Measurements from ENCODE around the gene PDCD1. TPM values are rescaled to one million over a fixed set of nuclear protein-coding genes. Genes with fewer than 3 reads are reported as not detected.

The PDCD1 gene
- total RNA-seq, 2 experiments from 2014 or later = 9.5 to 11.4 TPM

DNA sequence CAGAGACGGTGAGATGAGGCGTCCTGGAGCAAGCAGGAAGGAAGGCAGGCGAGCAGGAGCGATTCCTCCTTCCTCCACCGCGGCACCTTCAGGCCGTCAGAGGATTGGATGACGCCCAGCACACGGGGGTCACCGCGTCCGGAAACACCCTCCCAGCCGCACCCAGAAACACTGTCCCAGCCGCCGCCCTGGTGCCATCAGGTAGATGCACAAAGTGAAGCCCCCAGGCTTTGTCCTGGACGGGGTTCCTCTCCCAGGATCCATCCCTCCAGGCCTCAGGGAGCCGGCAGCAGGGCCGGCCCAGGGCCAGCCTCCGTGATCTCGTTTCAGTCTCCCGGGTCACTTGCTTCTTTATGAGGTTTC is 42.3 kb upstream of the PDCD1 start:
- intact Hi-C loops (cut with DNase I, micrococcal nuclease) = no loop called here

DNA sequence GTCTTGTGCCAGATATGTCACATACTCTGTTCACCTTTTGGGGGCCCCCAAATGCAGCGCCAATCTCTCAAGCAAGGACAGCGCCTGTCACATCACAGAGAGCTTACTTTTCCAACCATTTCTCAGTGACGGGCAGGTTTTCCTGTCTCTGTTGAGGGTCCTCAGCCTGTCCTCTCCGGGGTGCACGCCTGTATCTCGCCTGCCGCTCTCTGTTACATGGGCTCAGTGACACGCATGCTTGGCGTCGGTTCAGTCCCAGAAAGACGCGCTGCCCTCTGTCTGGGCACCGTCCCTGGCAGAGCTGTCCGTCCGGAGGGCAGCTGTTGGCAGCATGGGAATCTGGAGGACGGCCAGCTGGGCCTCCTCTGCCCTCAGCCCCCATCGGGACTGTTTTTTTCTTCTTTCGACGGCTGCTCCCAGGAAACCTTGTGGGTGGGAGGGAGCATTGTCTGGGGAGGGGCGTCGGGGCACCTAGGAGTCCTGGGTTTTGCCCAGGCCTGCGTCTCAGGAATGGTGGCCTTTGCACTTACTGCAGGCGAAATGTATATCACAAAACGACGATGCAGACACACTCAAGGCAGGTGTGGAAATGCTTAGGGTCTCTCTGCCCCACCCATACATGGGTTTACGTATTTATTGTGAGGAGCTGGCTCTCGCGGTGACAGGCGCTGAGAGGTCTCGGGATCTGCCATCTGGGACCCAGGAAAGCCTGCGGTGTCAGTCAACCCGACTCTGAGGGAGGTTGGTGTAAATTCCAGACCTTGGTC is 41.7 kb upstream of the PDCD1 start:
- TF ChIP-seq, protein P1, sequence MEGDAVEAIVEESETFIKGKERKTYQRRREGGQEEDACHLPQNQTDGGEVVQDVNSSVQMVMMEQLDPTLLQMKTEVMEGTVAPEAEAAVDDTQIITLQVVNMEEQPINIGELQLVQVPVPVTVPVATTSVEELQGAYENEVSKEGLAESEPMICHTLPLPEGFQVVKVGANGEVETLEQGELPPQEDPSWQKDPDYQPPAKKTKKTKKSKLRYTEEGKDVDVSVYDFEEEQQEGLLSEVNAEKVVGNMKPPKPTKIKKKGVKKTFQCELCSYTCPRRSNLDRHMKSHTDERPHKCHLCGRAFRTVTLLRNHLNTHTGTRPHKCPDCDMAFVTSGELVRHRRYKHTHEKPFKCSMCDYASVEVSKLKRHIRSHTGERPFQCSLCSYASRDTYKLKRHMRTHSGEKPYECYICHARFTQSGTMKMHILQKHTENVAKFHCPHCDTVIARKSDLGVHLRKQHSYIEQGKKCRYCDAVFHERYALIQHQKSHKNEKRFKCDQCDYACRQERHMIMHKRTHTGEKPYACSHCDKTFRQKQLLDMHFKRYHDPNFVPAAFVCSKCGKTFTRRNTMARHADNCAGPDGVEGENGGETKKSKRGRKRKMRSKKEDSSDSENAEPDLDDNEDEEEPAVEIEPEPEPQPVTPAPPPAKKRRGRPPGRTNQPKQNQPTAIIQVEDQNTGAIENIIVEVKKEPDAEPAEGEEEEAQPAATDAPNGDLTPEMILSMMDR (IDR thresholded peaks at IDR 0.05) = no peak
- no peaks in the 10 kb centered on the region for H3K4me1 Mint-ChIP-seq (ENCODE audit: low read depth)
- no peaks in the 10 kb centered on the region for H3K27me3 ChIP-seq (ENCODE audit: control insufficient read depth in 1 of 2, insufficient read depth in 2 of 2, low read length in 2 of 2)
- CTCF ChIA-PET = no interaction called here
- no peak overlapping the region for H3K4me3 ChIP-seq (ENCODE audit: low read length)
- no peak overlapping the region for H3K4me3 Mint-ChIP-seq
- intact Hi-C loops (cut with DNase I, micrococcal nuclease) = no loop called here
- POLR2A ChIA-PET = no interaction called here
- H3K36me3 Mint-ChIP-seq (ENCODE audit: low read depth) = no peaks in the 10 kb centered on the region
- peaks cover 0 to 3% of the 10 kb centered on the region in 2 experiments for H3K9me3 ChIP-seq (ENCODE audit: control insufficient read depth in 1 of 2, insufficient read depth in 1 of 2, low read length in 2 of 2)
- no peak overlapping the region for H3K27ac Mint-ChIP-seq
- no peaks in the 10 kb centered on the region for H3K9me3 Mint-ChIP-seq
- peaks cover 12% of the 10 kb centered on the region for H3K4me1 ChIP-seq (ENCODE audit: insufficient read depth, low read length)
- no peak overlapping the region for H3K27ac ChIP-seq (ENCODE audit: low read depth in 1 of 2, low read length in 2 of 2)
- no peaks in the 10 kb centered on the region for H3K27me3 Mint-ChIP-seq
- peaks cover 3% of the 10 kb centered on the region for H3K36me3 ChIP-seq (ENCODE audit: insufficient read depth, low read length)
- peak in 1 of 14 experiments; percentile 15 for DNase-seq
- ATAC-seq (ENCODE audit: poor library complexity) = no peak

More for the DNA sequence above, 42.3 kb upstream of the PDCD1 start:
- peaks cover 11% of the 10 kb centered on the region for H3K4me1 ChIP-seq (ENCODE audit: insufficient read depth, low read length)
- Mint-ChIP-seq H3K36me3 (ENCODE audit: low read depth) (peaks cover 2% of the 10 kb centered on the region), H3K27me3 (no peaks in the 10 kb centered on the region), H3K9me3 (no peaks in the 10 kb centered on the region), H3K4me1 (ENCODE audit: low read depth) (no peaks in the 10 kb centered on the region), H3K27ac (no peak overlapping the region), H3K4me3 (no peak overlapping the region)
- ChIA-PET POLR2A (no interaction called here), CTCF (no interaction called here)
- no peak overlapping the region for H3K4me3 ChIP-seq (ENCODE audit: low read length)
- TF ChIP-seq, protein P1 (IDR thresholded peaks at IDR 0.05) = no peak
- DNase-seq = peak in 1 of 14 experiments; percentile 20
- H3K27ac ChIP-seq (ENCODE audit: low read depth in 1 of 2, low read length in 2 of 2) = no peak overlapping the region
- H3K27me3 ChIP-seq (ENCODE audit: control insufficient read depth in 1 of 2, insufficient read depth in 2 of 2, low read length in 2 of 2) = no peaks in the 10 kb centered on the region
- peaks cover 3% of the 10 kb centered on the region for H3K36me3 ChIP-seq (ENCODE audit: insufficient read depth, low read length)
- ATAC-seq (ENCODE audit: poor library complexity) = no peak
- peaks cover 0 to 3% of the 10 kb centered on the region in 2 experiments for H3K9me3 ChIP-seq (ENCODE audit: control insufficient read depth in 1 of 2, insufficient read depth in 1 of 2, low read length in 2 of 2)

DNA sequence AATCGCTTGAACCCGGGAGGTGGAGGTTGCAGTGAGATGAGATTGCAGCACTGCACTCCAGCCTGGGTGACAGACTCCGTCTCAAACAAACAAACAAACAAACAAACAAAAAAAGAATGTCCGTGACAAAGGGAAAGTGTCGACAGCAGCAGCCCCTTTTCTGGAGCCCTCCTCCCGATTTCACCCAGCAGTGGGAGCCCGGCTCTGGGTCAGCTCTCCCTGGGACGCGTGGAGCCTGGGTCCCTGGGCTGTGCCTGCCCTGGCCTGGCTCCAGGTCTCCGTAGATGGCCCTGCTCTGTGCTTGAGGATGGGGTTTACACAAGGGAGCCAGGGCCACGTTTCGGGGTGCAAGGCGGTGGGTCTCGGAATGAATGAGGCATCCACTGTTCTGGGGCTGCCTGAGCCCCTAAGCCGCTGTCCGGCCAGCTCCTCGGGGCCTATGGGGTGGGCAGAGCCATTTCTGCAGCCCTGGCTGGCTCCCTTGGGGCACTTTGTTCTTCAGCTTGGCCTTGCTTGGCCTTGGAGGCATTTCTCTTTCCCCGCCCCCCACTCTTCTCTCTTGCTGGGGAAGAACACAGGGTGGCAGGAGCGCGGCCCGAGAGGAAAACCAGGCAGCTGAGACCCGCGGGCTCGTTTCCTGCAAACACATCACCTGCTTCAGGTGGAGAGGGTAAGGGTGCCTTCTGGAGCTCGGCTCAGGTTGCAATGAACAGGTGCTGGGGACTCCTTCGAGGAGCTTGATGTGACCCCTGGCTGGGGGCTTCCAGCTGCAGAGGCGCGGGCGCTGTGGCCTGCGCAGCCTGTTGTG is 40.0 kb upstream of the PDCD1 start:
- Histone ChIP-seq H3K27me3 (ENCODE audit: control insufficient read depth in 1 of 2, insufficient read depth in 2 of 2, low read length in 2 of 2) (no peaks in the 10 kb centered on the region), H3K9me3 (ENCODE audit: control insufficient read depth in 1 of 2, insufficient read depth in 1 of 2, low read length in 2 of 2) (peaks cover 0 to 3% of the 10 kb centered on the region in 2 experiments), H3K36me3 (ENCODE audit: insufficient read depth, low read length) (peaks cover 3% of the 10 kb centered on the region), H3K27ac (ENCODE audit: low read depth in 1 of 2, low read length in 2 of 2) (no peak overlapping the region), H3K4me3 (ENCODE audit: low read length) (no peak overlapping the region), H3K4me1 (ENCODE audit: insufficient read depth, low read length) (peaks cover 12% of the 10 kb centered on the region)
- Mint-ChIP-seq H3K27ac (no peak overlapping the region), H3K9me3 (no peaks in the 10 kb centered on the region), H3K4me1 (ENCODE audit: low read depth) (peaks cover 3% of the 10 kb centered on the region), H3K36me3 (ENCODE audit: low read depth) (no peaks in the 10 kb centered on the region), H3K4me3 (no peak overlapping the region), H3K27me3 (no peaks in the 10 kb centered on the region)
- POLR2A ChIA-PET = no interaction called here
- CTCF ChIA-PET = no interaction called here
- intact Hi-C loops (cut with DNase I, micrococcal nuclease) = no loop called here
- TF ChIP-seq, protein P1 (IDR thresholded peaks at IDR 0.05) = no peak
- no peak for ATAC-seq (ENCODE audit: poor library complexity)
- peak in 1 of 14 experiments; percentile 30 for DNase-seq
